Choroid plexus epithelial cell (primary cell): ENCODE data around the gene ZBTB7C.

ENCODE experiments used
- DNase-seq: peaks from one replicate; pipeline ENCODE4 v3.0.0-alpha.2; 2010; ENCODE audit warnings: low read depth
- H3K4me3 ChIP-seq: 2 replicates; pipeline ENCODE4 v1.5.1; 2011; ENCODE audit warnings: low read depth, mild to moderate bottlenecking, control low read depth, low read length, moderate library complexity
- CTCF ChIP-seq: conservative IDR thresholded peaks from 2 replicates; pipeline ENCODE4 v1.5.1; 2011; ENCODE audit warnings: low read depth, mild to moderate bottlenecking, control low read depth, inconsistent platforms, low read length, moderate library complexity

The ZBTB7C gene

GRCh38 chr18:48053881-48054816, 355.0 kb downstream of the ZBTB7C start:
- no peak for DNase-seq
- no peak overlapping the region for H3K4me3 ChIP-seq
- no peak for TF ChIP-seq CTCF

DNA sequence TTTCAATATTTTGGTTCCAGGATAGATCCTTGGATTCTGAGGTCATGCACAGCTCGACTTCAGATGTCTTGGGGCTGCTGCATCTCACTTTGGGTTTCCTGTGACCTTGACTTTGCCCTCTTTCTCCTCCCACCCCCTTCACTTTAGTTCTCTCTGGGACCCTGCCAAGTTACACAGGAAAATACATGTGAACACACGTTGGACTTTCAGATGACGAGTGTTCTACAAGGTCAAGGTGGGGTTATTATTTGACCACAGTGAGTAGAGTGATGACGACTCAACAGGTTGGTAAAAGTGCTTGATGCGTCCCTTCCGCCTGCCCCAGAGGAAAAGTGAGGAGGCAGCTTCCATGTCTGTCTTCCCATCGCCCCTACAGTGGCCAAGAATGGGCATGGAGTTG, 356.3 kb downstream of the ZBTB7C start:
- no peak for TF ChIP-seq CTCF
- no peak overlapping the region for H3K4me3 ChIP-seq
- no peak for DNase-seq

- H3K4me3 ChIP-seq, result no peak overlapping the region
- DNase-seq, result no peak
- TF ChIP-seq CTCF, result no peak
Measured at GRCh38 chr18:48051945-48052840, 357.0 kb downstream of the ZBTB7C start.

- TF ChIP-seq CTCF, result no peak
- no peak overlapping the region for H3K4me3 ChIP-seq
- no peak for DNase-seq
Measured at GRCh38 chr18:48050176-48050575, 359.0 kb downstream of the ZBTB7C start.

DNA sequence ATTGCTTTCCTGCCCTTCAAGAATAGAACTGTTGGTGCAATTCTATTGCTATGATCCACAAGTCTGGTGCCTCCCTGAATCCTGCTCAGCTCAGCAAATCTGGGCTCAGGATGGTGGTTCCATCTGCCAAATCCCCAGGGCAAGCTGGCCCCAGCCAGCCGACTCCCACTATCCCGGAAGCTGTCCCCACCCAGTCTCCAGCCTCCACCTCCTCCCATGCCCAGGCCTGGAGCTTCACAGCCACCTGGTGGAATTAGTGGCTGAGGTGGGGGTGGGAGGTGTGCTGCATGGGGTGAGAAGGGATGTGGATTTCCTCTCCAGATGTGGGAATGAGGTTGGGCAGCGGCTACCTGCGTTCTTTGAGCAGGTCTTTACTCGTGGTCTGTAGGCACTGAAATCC, 359.4 kb downstream of the ZBTB7C start:
- no peak for TF ChIP-seq CTCF
- no peak for DNase-seq
- no peak overlapping the region for H3K4me3 ChIP-seq

- no peak for TF ChIP-seq CTCF
- no peak overlapping the region for H3K4me3 ChIP-seq
- DNase-seq, result no peak
Measured at GRCh38 chr18:48048251-48048650, 360.9 kb downstream of the ZBTB7C start.
